GM23338 (cell line): ENCODE results near the gene MLEC. TPM values are rescaled to one million over a fixed set of nuclear protein-coding genes. Genes with fewer than 3 reads are reported as not detected.

Experiments
- CREB1 ChIP-seq: fragments of 250-450 bp; sonication (Bioruptor Pico); IDR thresholded peaks from 2 replicates; pipeline ENCODE4 v1.5.0; 2020; ENCODE audit warnings: low read depth, mild to moderate bottlenecking, moderate library complexity
- JUNB ChIP-seq: IDR thresholded peaks from one replicate; pipeline ENCODE4 v1.6.1; 2016; ENCODE audit warnings: antibody characterized with exemption; ENCODE audit not compliant: unreplicated experiment
- NANOG ChIP-seq: IDR thresholded peaks from 2 replicates; pipeline ENCODE4 v1.6.1; 2016; ENCODE audit warnings: antibody characterized with exemption, borderline replicate concordance
- polyA plus RNA-seq: library from polyadenylated mRNA; unstranded; fragments of >200 nt; fragmentation: Nextera tagmentation; extraction: Ambion mirVana; gene quantifications from 2 replicates; pipeline ENCODE4 v1.2.1, GENCODE V29; 2016
- total RNA-seq: library from RNA; depleted of rRNA; stranded (reverse); fragments of >200 nt; shearing (Covaris generic); gene quantifications from 2 replicates; pipeline ENCODE4 v1.2.3, GENCODE V29; 2014; rRNA removed
- TF ChIP-seq, protein P1 (sequence below): IDR thresholded peaks from one replicate; pipeline ENCODE4 v1.6.1; 2018; ENCODE audit warnings: antibody characterized with exemption; ENCODE audit not compliant: unreplicated experiment

Gene MLEC
- total and polyA plus RNA-seq, 2 experiments from 2014 or later, result 225 to 264 TPM

DNA sequence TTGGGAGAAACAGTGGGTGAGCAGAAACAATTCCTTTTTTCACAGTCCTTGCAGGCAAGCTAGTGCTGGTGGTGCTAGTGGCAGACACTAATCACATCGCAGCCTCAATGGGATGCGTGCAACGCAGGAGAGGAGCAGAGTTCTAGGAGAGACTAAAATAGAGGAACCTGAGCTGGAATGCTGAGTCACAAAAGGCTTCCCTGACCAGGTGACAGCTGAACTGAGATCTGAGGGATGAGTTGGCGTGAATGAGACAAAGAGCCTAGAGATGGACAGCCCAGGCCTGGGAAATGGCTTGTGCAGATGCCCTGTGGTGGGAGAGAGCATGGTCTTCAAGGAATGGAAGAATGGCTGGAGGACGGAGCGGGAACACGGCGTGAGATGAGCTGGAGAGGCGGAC lies 64.4 kb downstream of the MLEC start (continued):
- TF ChIP-seq CREB1 (no peak), NANOG (no peak), JUNB (no peak)
- TF ChIP-seq, protein P1, sequence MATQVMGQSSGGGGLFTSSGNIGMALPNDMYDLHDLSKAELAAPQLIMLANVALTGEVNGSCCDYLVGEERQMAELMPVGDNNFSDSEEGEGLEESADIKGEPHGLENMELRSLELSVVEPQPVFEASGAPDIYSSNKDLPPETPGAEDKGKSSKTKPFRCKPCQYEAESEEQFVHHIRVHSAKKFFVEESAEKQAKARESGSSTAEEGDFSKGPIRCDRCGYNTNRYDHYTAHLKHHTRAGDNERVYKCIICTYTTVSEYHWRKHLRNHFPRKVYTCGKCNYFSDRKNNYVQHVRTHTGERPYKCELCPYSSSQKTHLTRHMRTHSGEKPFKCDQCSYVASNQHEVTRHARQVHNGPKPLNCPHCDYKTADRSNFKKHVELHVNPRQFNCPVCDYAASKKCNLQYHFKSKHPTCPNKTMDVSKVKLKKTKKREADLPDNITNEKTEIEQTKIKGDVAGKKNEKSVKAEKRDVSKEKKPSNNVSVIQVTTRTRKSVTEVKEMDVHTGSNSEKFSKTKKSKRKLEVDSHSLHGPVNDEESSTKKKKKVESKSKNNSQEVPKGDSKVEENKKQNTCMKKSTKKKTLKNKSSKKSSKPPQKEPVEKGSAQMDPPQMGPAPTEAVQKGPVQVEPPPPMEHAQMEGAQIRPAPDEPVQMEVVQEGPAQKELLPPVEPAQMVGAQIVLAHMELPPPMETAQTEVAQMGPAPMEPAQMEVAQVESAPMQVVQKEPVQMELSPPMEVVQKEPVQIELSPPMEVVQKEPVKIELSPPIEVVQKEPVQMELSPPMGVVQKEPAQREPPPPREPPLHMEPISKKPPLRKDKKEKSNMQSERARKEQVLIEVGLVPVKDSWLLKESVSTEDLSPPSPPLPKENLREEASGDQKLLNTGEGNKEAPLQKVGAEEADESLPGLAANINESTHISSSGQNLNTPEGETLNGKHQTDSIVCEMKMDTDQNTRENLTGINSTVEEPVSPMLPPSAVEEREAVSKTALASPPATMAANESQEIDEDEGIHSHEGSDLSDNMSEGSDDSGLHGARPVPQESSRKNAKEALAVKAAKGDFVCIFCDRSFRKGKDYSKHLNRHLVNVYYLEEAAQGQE, result no peak

Other genes starting within 250 kb of the MLEC start
- gene COX6A1, start 249.0 kb upstream of the MLEC start, total RNA-seq, result 393 and 422 TPM in 2 replicates
- 1,484 and 1,643 TPM in 2 replicates for gene COX6A1, start 249.0 kb upstream of the MLEC start, polyA plus RNA-seq
- gene TRIAP1, start 240.8 kb upstream of the MLEC start, total RNA-seq, result 53.4 and 61.8 TPM in 2 replicates
- gene TRIAP1, start 240.8 kb upstream of the MLEC start, polyA plus RNA-seq, result 94.0 and 94.2 TPM in 2 replicates
- 16.7 and 18.5 TPM in 2 replicates for gene GATC, start 240.7 kb upstream of the MLEC start, total RNA-seq
- 14.9 and 20.1 TPM in 2 replicates for gene GATC, start 240.7 kb upstream of the MLEC start, polyA plus RNA-seq
- 202 and 250 TPM in 2 replicates for gene SRSF9, start 217.4 kb upstream of the MLEC start, total RNA-seq
- gene SRSF9, start 217.4 kb upstream of the MLEC start, polyA plus RNA-seq, result 436 and 481 TPM in 2 replicates
- gene DYNLL1, start 191.0 kb upstream of the MLEC start, total RNA-seq, result 310 and 313 TPM in 2 replicates
- 833 and 868 TPM in 2 replicates for gene DYNLL1, start 191.0 kb upstream of the MLEC start, polyA plus RNA-seq
- 32.5 and 32.6 TPM in 2 replicates for gene COQ5, start 158.0 kb upstream of the MLEC start, total RNA-seq
- 30.7 and 32.4 TPM in 2 replicates for gene COQ5, start 158.0 kb upstream of the MLEC start, polyA plus RNA-seq
- 90.4 and 113 TPM in 2 replicates for gene RNF10, start 152.8 kb upstream of the MLEC start, total RNA-seq
- 149 and 154 TPM in 2 replicates for gene RNF10, start 152.8 kb upstream of the MLEC start, polyA plus RNA-seq
- 52.4 and 55.6 TPM in 2 replicates for gene POP5, start 105.7 kb upstream of the MLEC start, total RNA-seq
- 131 and 140 TPM in 2 replicates for gene POP5, start 105.7 kb upstream of the MLEC start, polyA plus RNA-seq
- gene CABP1, start 46.5 kb upstream of the MLEC start, total RNA-seq, result 5.2 and 7.0 TPM in 2 replicates
- gene CABP1, start 46.5 kb upstream of the MLEC start, polyA plus RNA-seq, result 4.7 and 5.1 TPM in 2 replicates
- 48.2 and 51.3 TPM in 2 replicates for gene UNC119B, start 23.3 kb downstream of the MLEC start, total RNA-seq
- gene UNC119B, start 23.3 kb downstream of the MLEC start, polyA plus RNA-seq, result 9.9 and 11.7 TPM in 2 replicates
- 5.7 and 7.7 TPM in 2 replicates for gene ACADS, start 38.7 kb downstream of the MLEC start, total RNA-seq
- 3.1 and 4.2 TPM in 2 replicates for gene ACADS, start 38.7 kb downstream of the MLEC start, polyA plus RNA-seq
- 25.2 and 27.8 TPM in 2 replicates for gene SPPL3, start 217.2 kb downstream of the MLEC start, total RNA-seq
- 10.9 and 12.7 TPM in 2 replicates for gene SPPL3, start 217.2 kb downstream of the MLEC start, polyA plus RNA-seq